Measurements from ENCODE around the gene LRRC4.

DNA sequence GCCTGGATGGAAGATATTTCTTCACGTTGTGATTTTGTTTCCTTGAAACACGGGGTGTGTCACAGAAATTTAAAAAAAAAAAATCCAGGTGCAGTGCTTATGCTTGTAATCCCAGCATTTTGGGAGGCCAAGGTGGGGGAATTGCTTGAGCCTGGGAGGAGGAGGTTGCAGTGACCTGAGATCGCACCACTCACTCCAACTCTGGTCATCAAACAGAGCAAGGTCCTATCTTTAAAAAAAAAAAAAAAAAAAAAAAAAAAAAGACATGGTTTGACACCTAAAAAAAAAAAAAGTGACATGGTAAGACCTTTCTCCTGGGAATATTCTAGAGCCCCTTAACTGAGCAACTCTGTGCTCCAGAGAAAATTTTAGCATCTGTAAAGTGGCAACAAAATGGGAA is 9.0 kb upstream of the LRRC4 start:
- TF ChIP-seq, protein P1, sequence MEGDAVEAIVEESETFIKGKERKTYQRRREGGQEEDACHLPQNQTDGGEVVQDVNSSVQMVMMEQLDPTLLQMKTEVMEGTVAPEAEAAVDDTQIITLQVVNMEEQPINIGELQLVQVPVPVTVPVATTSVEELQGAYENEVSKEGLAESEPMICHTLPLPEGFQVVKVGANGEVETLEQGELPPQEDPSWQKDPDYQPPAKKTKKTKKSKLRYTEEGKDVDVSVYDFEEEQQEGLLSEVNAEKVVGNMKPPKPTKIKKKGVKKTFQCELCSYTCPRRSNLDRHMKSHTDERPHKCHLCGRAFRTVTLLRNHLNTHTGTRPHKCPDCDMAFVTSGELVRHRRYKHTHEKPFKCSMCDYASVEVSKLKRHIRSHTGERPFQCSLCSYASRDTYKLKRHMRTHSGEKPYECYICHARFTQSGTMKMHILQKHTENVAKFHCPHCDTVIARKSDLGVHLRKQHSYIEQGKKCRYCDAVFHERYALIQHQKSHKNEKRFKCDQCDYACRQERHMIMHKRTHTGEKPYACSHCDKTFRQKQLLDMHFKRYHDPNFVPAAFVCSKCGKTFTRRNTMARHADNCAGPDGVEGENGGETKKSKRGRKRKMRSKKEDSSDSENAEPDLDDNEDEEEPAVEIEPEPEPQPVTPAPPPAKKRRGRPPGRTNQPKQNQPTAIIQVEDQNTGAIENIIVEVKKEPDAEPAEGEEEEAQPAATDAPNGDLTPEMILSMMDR (IDR thresholded peaks at IDR 0.05) = no peak
- TF ChIP-seq POLR2A (IDR thresholded peaks at IDR 0.05) = no peak
